HepG2 (cell line): ENCODE results near the gene RAPGEF2. TPM values are rescaled to one million over a fixed set of nuclear protein-coding genes. Genes with fewer than 3 reads are reported as not detected.

ENCODE experiments used
- ATAC-seq: fragments of 200-7000 bp; cut with Tn5 transposase; 3 replicates; pipeline ENCODE4 v1.9.1; 2020; ENCODE audit warnings: mild to moderate bottlenecking, moderate library complexity
- BruUV-seq: library from RNA; stranded (reverse); fragments of 400-500 nt; replicated peaks from 2 replicates; lab custom pipeline; 2021; lab: Mats Ljungman, UMichigan
- CTCF ChIA-PET: fragments of 300-600 bp; formaldehyde crosslinking; extraction: SDS; loops from one replicate; lab custom pipeline; 2021; ENCODE audit warnings: low total read pairs, inconsistent platforms, low intra/inter-chr PET ratio; lab: Yijun Ruan, JAX
- POLR2A ChIA-PET: fragments of 350-600 bp; sonication (Branson Sonifier 250); formaldehyde crosslinking; loops from one replicate; lab custom pipeline; 2020; ENCODE audit warnings: antibody characterized with exemption, inconsistent platforms; lab: Yijun Ruan, JAX
- DNase-seq: peaks from one replicate; pipeline ENCODE4 v3.0.0-alpha.2; 2015; ENCODE audit warnings: low spot score
- FAIRE-seq: peaks from 3 replicates; lab custom pipeline; 2011; peaks lifted over from hg19 to GRCh38; lab: Jason Lieb, UNC
- H2AFZ ChIP-seq: one replicate; pipeline ENCODE4 v1.6.1; 2011; ENCODE audit warnings: low read length, inconsistent platforms
- H3K27ac ChIP-seq: fragments of 300-600 bp; 3 replicates; pipeline ENCODE4 v1.8.0; 2011; ENCODE audit warnings: mixed run types, mild to moderate bottlenecking, mixed read lengths, low read length, inconsistent platforms; ENCODE audit not compliant: insufficient read depth; ENCODE audit errors: extremely low read length
- H3K27me3 ChIP-seq, 2 experiments: fragments of 200-600 bp in 1 of 2; 2 replicates in 1 of 2; 3 replicates in 1 of 2; pipeline versions ENCODE4 v1.6.0 to v1.8.0; 2011; ENCODE audit warnings: low read length in 2 of 2, mild to moderate bottlenecking in 2 of 2, moderate library complexity in 2 of 2, inconsistent platforms in 1 of 2; ENCODE audit not compliant: insufficient read depth in 2 of 2, control insufficient read depth in 1 of 2
- H3K36me3 ChIP-seq, 2 experiments: fragments of 200-600 bp in 1 of 2; replicated peaks in 1 of 2; 2 replicates in 1 of 2; 3 replicates in 1 of 2; pipeline versions ENCODE4 v1.5.1 to v1.8.0; 2011; ENCODE audit warnings: low read length in 2 of 2, inconsistent platforms in 1 of 2; ENCODE audit not compliant: insufficient read depth in 2 of 2, control insufficient read depth in 1 of 2
- H3K4me1 ChIP-seq: 2 replicates; pipeline ENCODE4 v1.5.1; 2012; ENCODE audit warnings: low read length, inconsistent platforms; ENCODE audit not compliant: insufficient read depth
- H3K4me2 ChIP-seq: 2 replicates; pipeline ENCODE4 v1.6.0; 2011; ENCODE audit warnings: low read depth, low read length, inconsistent platforms
- H3K4me3 ChIP-seq, 3 experiments: fragments of 200-600 bp in 1 of 3; sonication (generic), shearing (Covaris generic) in 1 of 3; replicated peaks in 1 of 3; 2 replicates each; pipeline ENCODE4 v1.5.1; 2011 to 2016; ENCODE audit warnings: low read length in 3 of 3, inconsistent platforms in 2 of 3, low read depth in 2 of 3, mild to moderate bottlenecking in 2 of 3, control low read depth in 1 of 3, mixed read lengths in 1 of 3; ENCODE audit not compliant: insufficient read depth in 1 of 3
- H3K79me2 ChIP-seq: one replicate; pipeline ENCODE4 v1.6.1; 2011; ENCODE audit warnings: low read length, inconsistent platforms; ENCODE audit not compliant: insufficient read depth
- H3K9ac ChIP-seq: 2 replicates; pipeline ENCODE4 v1.6.0; 2011; ENCODE audit warnings: mild to moderate bottlenecking, low read depth, low read length, inconsistent platforms; ENCODE audit not compliant: insufficient read depth
- H3K9me3 ChIP-seq: 2 replicates; pipeline ENCODE4 v1.5.1; 2012; ENCODE audit warnings: mild to moderate bottlenecking, low read length
- H4K20me1 ChIP-seq: 2 replicates; pipeline ENCODE4 v1.6.0; 2011; ENCODE audit warnings: inconsistent platforms, mild to moderate bottlenecking, low read length, moderate library complexity; ENCODE audit not compliant: insufficient read depth
- AGO2 ChIP-seq: fragments of 200-400 bp; formaldehyde crosslinking; optimal IDR thresholded peaks from 2 replicates; pipeline ENCODE3; 2017; ENCODE audit warnings: mild to moderate bottlenecking, low read depth, low read length, moderate library complexity
- ARNT ChIP-seq: fragments of 450-650 bp; IDR thresholded peaks from 2 replicates; pipeline ENCODE4 v1.6.1; 2017
- CEBPB ChIP-seq: IDR thresholded peaks from 2 replicates; pipeline ENCODE4 v1.6.1; 2011; ENCODE audit warnings: low read depth, low read length, improper control_type of control experiment, borderline replicate concordance
- DDIT3 ChIP-seq: sonication (generic); formaldehyde crosslinking; IDR thresholded peaks from 2 replicates; pipeline ENCODE4 v1.4.0; 2020; ENCODE audit warnings: mild to moderate bottlenecking, missing genetic modification reagents
- HNRNPH1 ChIP-seq: fragments of 200-400 bp; formaldehyde crosslinking; optimal IDR thresholded peaks from 2 replicates; pipeline ENCODE3; 2017; ENCODE audit warnings: mild to moderate bottlenecking, low read depth, low read length
- NFE2L2 ChIP-seq: fragments of 150-350 bp; IDR thresholded peaks from 2 replicates; pipeline ENCODE4 v1.6.1; 2014; ENCODE audit warnings: low read length
- SOX6 ChIP-seq, 2 experiments: fragments of 450-650 bp in 1 of 2; sonication (generic) in 1 of 2; formaldehyde crosslinking in 1 of 2; IDR thresholded peaks; 2 replicates each; pipeline versions ENCODE4 v1.4.0 to v1.6.1; 2017 to 2020; ENCODE audit warnings: antibody characterized with exemption in 1 of 2, mild to moderate bottlenecking in 1 of 2, missing genetic modification reagents in 1 of 2
- TAF1 ChIP-seq: sonication (generic); formaldehyde crosslinking; IDR thresholded peaks from 2 replicates; pipeline ENCODE4 v1.4.0; 2020; ENCODE audit warnings: missing genetic modification reagents
- TBP ChIP-seq: sonication (generic); formaldehyde crosslinking; IDR thresholded peaks from 2 replicates; pipeline ENCODE4 v1.5.0; 2020; ENCODE audit warnings: missing genetic modification reagents
- ZFP41 ChIP-seq: sonication (generic); formaldehyde crosslinking; IDR thresholded peaks from 2 replicates; pipeline ENCODE4 v1.4.0; 2020; ENCODE audit warnings: mild to moderate bottlenecking, missing genetic modification reagents, borderline replicate concordance
- ZNF432 ChIP-seq: sonication (generic); formaldehyde crosslinking; IDR thresholded peaks from 2 replicates; pipeline ENCODE4 v1.5.0; 2020; ENCODE audit warnings: missing genetic modification reagents, mild to moderate bottlenecking, borderline replicate concordance
- ZNF501 ChIP-seq: sonication (generic); formaldehyde crosslinking; IDR thresholded peaks from 2 replicates; pipeline ENCODE4 v1.5.1; 2020; ENCODE audit warnings: mild to moderate bottlenecking, moderate library complexity, missing genetic modification reagents
- ZNF780A ChIP-seq: sonication (generic); formaldehyde crosslinking; IDR thresholded peaks from 2 replicates; pipeline ENCODE4 v1.8.0; 2022; ENCODE audit warnings: mild to moderate bottlenecking, missing genetic modification reagents, moderate library complexity
- WGBS: methylation state at CpG from one replicate; pipeline ENCODE4 v1.1.6; 2017; ENCODE audit warnings: low lambda C conversion rate; 5-methylcytosine and 5-hydroxymethylcytosine counted together
- in situ Hi-C: cut with HindIII; loops from 2 replicates; pipeline ENCODE4 v1.10.0; 2017; ENCODE audit warnings: low pct_unique_long_range_greater_than_20kb; ENCODE audit not compliant: extremely low pct_ligation_motif_present
- intact Hi-C: fragments of 100-400 bp; cut with micrococcal nuclease; formaldehyde crosslinking; loops from one replicate; pipeline ENCODE4 v1.10.0; 2022; ENCODE audit not compliant: unreplicated experiment
- polyA plus RNA-seq, 8 experiments: library from polyadenylated mRNA; depleted of rRNA in 3 of 8; stranded (reverse) in 7 of 8; unstranded in 1 of 8; fragments of >200 nt; fragmentation: Illumina TruSeq in 4 of 8; extraction: Trizol in 4 of 8; gene quantifications; 2 replicates each; pipeline versions ENCODE4 v1.2.1 to v1.2.3, GENCODE V29; 2011 to 2016; ENCODE audit warnings: low read depth in 4 of 8, missing spikeins in 1 of 8, mixed read lengths in 1 of 8; ENCODE audit not compliant: insufficient read depth in 1 of 8
- total RNA-seq, 5 experiments: library from RNA; depleted of rRNA; stranded (reverse); fragments of >200 nt; fragmentation: Illumina TruSeq; extraction: Trizol; gene quantifications; 2 replicates each; pipeline ENCODE4 v1.2.3, GENCODE V29; 2016; ENCODE audit warnings: low read depth in 1 of 5
- TF ChIP-seq, protein P1 (sequence below): sonication (generic); formaldehyde crosslinking; IDR thresholded peaks from 2 replicates; pipeline ENCODE4 v1.5.1; 2020; ENCODE audit warnings: mild to moderate bottlenecking, missing genetic modification reagents, borderline replicate concordance
- TF ChIP-seq, protein P2 (sequence below): sonication (generic); formaldehyde crosslinking; IDR thresholded peaks from 2 replicates; pipeline ENCODE4 v1.9.0; 2021; ENCODE audit warnings: missing genetic modification reagents, borderline replicate concordance

The RAPGEF2 gene
- total and polyA plus RNA-seq, 2 of the 13 experiments (the other 11 are each of a cell fraction or from before 2014, with no cell fraction given) = 19.2 to 23.0 TPM

DNA sequence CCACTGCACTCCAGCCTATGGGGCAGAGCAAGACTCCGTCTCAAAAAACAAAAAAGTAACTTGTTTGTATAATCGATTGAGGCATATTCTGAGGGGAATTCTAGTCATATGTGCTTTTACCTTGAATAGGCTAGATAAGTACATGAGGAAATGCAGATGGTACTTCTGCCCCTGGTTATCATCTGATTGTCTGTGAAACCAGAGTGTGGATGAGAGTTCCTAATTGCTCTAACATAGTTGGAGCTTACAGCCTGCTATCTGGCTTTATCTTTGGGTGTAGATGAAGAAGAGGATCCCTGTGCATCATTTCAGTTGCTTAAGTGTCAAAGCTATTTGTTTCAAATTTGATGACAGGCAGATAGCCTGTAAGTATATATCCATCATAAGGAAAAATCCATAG lies 205.1 kb downstream of the RAPGEF2 start:
- FAIRE-seq (no peak), DNase-seq (no peak), ATAC-seq (no peak)
- Histone ChIP-seq H3K27me3 (no peaks in the 10 kb centered on the region), H2AFZ (no peak overlapping the region), H3K27ac (no peak overlapping the region), H3K79me2 (no peaks in the 10 kb centered on the region), H3K4me1 (no peaks in the 10 kb centered on the region), H3K4me3 (no peak overlapping the region), H3K9me3 (no peaks in the 10 kb centered on the region), H3K4me2 (no peak overlapping the region), H3K9ac (no peak overlapping the region), H4K20me1 (no peaks in the 10 kb centered on the region), H3K36me3 (no peaks in the 10 kb centered on the region)
- ChIA-PET POLR2A (no interaction called here), CTCF (no interaction called here)
- TF ChIP-seq HNRNPH1 (no peak), CEBPB (no peak), ZNF432 (no peak), ARNT (no peak), AGO2 (no peak), DDIT3 (CRISPR knock-in tag) (no peak), TBP (CRISPR knock-in tag) (no peak), ZNF501 (CRISPR knock-in tag) (no peak), TAF1 (CRISPR knock-in tag) (no peak), SOX6 (IDR thresholded peaks at IDR 0.05) (no peak), SOX6 (CRISPR knock-in tag; IDR thresholded peaks at IDR 0.05) (no peak), ZNF780A (CRISPR knock-in tag) (no peak), NFE2L2 (no peak), ZFP41 (CRISPR knock-in tag) (no peak)
- TF ChIP-seq, protein P1, sequence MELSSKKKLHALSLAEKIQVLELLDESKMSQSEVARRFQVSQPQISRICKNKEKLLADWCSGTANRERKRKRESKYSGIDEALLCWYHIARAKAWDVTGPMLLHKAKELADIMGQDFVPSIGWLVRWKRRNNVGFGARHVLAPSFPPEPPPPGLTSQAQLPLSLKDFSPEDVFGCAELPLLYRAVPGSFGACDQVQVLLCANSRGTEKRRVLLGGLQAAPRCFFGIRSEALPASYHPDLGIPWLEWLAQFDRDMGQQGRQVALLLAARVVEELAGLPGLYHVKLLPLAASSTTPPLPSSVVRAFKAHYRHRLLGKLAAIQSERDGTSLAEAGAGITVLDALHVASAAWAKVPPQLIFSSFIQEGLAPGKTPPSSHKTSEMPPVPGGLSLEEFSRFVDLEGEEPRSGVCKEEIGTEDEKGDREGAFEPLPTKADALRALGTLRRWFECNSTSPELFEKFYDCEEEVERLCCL = no peak
- TF ChIP-seq, protein P2, sequence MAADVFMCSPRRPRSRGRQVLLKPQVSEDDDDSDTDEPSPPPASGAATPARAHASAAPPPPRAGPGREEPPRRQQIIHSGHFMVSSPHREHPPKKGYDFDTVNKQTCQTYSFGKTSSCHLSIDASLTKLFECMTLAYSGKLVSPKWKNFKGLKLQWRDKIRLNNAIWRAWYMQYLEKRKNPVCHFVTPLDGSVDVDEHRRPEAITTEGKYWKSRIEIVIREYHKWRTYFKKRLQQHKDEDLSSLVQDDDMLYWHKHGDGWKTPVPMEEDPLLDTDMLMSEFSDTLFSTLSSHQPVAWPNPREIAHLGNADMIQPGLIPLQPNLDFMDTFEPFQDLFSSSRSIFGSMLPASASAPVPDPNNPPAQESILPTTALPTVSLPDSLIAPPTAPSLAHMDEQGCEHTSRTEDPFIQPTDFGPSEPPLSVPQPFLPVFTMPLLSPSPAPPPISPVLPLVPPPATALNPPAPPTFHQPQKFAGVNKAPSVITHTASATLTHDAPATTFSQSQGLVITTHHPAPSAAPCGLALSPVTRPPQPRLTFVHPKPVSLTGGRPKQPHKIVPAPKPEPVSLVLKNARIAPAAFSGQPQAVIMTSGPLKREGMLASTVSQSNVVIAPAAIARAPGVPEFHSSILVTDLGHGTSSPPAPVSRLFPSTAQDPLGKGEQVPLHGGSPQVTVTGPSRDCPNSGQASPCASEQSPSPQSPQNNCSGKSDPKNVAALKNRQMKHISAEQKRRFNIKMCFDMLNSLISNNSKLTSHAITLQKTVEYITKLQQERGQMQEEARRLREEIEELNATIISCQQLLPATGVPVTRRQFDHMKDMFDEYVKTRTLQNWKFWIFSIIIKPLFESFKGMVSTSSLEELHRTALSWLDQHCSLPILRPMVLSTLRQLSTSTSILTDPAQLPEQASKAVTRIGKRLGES (CRISPR knock-in tag) = no peak
- in situ Hi-C loops = no loop called here
- WGBS = 100% methylated on average over 2 of the region's 2 CpGs
- BruUV-seq = no TSS peak
- intact Hi-C loops = no loop called here
